C4-2B (cell line): Measurements from ENCODE around the gene CPTP.

ENCODE experiments used
- ZFX ChIP-seq: fragments of 450-650 bp; IDR thresholded peaks from 2 replicates; pipeline ENCODE4 v1.6.1; 2017
- TF ChIP-seq, protein P1 (sequence below): fragments of 450-650 bp; conservative IDR thresholded peaks from 2 replicates; pipeline ENCODE4 v1.5.1; 2017; ENCODE audit warnings: mild to moderate bottlenecking

DNA sequence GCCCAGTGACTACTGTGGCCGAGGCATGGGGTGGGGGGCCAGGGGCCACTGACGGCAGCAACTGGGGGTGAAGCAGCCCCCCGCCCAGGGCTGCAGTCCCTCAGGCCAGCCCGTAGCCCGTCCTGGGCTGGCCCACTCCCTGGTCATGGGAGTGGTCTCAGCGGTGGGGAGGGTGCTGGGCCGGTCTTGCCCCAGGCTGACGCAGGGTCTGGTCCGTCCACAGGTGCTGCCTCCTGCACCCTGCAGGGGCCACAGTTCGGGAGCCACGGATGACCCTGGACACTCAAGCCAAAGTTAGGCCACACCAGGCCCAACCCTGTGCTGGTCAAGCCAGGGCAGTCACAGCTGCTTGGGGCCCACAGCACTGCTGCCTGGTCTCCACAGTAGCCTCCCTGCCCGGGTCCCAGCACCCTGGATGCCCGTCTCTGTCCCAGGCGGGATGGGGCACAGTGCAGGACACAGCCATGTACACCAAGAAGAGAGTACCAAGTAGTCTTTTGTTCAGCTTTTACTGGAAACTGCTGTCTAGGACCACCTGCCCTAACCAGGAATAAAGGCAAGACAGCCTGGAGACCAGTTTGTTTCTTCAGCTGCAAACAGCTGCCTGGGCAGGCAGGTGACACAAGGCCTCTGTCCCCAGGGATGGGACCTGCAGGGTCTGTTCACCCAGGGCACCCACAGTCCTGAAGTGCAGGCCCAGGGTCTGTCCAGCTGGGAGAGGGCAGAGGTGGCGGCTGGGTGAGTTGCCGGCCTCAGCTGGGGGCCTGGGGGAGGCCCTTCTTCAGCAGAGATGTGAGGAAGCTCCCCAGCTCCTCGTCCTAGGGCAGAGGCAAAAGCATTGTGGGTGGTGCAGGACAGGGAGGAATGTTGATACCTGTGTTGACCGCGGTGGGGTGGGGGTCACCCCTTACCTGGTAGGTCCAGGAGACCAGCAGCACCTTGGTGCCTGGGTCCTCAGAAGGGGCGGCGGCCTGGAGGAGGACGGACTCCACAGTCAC, 13.2 kb upstream of the CPTP start:
- TF ChIP-seq, protein P1, sequence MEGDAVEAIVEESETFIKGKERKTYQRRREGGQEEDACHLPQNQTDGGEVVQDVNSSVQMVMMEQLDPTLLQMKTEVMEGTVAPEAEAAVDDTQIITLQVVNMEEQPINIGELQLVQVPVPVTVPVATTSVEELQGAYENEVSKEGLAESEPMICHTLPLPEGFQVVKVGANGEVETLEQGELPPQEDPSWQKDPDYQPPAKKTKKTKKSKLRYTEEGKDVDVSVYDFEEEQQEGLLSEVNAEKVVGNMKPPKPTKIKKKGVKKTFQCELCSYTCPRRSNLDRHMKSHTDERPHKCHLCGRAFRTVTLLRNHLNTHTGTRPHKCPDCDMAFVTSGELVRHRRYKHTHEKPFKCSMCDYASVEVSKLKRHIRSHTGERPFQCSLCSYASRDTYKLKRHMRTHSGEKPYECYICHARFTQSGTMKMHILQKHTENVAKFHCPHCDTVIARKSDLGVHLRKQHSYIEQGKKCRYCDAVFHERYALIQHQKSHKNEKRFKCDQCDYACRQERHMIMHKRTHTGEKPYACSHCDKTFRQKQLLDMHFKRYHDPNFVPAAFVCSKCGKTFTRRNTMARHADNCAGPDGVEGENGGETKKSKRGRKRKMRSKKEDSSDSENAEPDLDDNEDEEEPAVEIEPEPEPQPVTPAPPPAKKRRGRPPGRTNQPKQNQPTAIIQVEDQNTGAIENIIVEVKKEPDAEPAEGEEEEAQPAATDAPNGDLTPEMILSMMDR = no peak
- no peak for TF ChIP-seq ZFX
